CD14-positive monocyte (primary cell): ENCODE data around the gene ZNF385D. TPM values are rescaled to one million over a fixed set of nuclear protein-coding genes. Genes with fewer than 3 reads are reported as not detected.

ENCODE experiments used
- DNase-seq, 3 donors: peaks; one replicate each; pipeline ENCODE4 v3.0.0-alpha.2; 2011 to 2022
- H2AFZ ChIP-seq: 2 replicates; pipeline ENCODE4 v1.6.0; 2012; ENCODE audit warnings: mild to moderate bottlenecking, low read depth, low read length, inconsistent platforms; ENCODE audit not compliant: insufficient read depth, poor library complexity, severe bottlenecking
- H3K27ac ChIP-seq, 2 donors: 1 replicate in 1 of 2; 2 replicates in 1 of 2; pipeline ENCODE4 v1.5.1; 2012 to 2013; ENCODE audit warnings: low read length in 2 of 2, control low read depth in 1 of 2, inconsistent platforms in 1 of 2, low read depth in 1 of 2, mild to moderate bottlenecking in 1 of 2
- H3K27me3 ChIP-seq, 2 donors: one replicate each; pipeline versions ENCODE4 v1.6.0 to v1.6.1; 2011 to 2013; ENCODE audit warnings: low read length in 2 of 2; ENCODE audit not compliant: control insufficient read depth in 2 of 2, insufficient read depth in 2 of 2
- H3K36me3 ChIP-seq, 2 donors: replicated peaks in 1 of 2; 1 replicate in 1 of 2; 2 replicates in 1 of 2; pipeline versions ENCODE4 v1.5.1 to v1.6.1; 2012 to 2013; ENCODE audit warnings: low read length in 2 of 2, control low read depth in 1 of 2, inconsistent platforms in 1 of 2, mild to moderate bottlenecking in 1 of 2; ENCODE audit not compliant: insufficient read depth in 2 of 2, control insufficient read depth in 1 of 2
- H3K4me1 ChIP-seq, 2 donors: 1 replicate in 1 of 2; 2 replicates in 1 of 2; pipeline versions ENCODE4 v1.5.1 to v1.6.1; 2012 to 2013; ENCODE audit warnings: low read length in 2 of 2, control low read depth in 1 of 2, inconsistent platforms in 1 of 2, mild to moderate bottlenecking in 1 of 2, moderate library complexity in 1 of 2; ENCODE audit not compliant: insufficient read depth in 2 of 2, control insufficient read depth in 1 of 2
- H3K4me2 ChIP-seq: replicated peaks from 2 replicates; pipeline ENCODE3; 2012; ENCODE audit warnings: low read length, moderate library complexity, mild to moderate bottlenecking; ENCODE audit not compliant: poor library complexity, severe bottlenecking; ENCODE audit errors: extremely low read depth
- H3K4me3 ChIP-seq, 3 experiments: fragments of 200-600 bp in 1 of 3; sonication (generic) in 1 of 3; replicated peaks in 1 of 3; 1 replicate in 2 of 3; 2 replicates in 1 of 3; pipeline ENCODE4 v1.5.1; 2011 to 2013; ENCODE audit warnings: low read length in 3 of 3, mild to moderate bottlenecking in 3 of 3, control low read depth in 2 of 3, low read depth in 2 of 3, inconsistent platforms in 1 of 3, moderate library complexity in 1 of 3
- H3K79me2 ChIP-seq: 2 replicates; pipeline ENCODE4 v1.6.0; 2012; ENCODE audit warnings: mild to moderate bottlenecking, control low read depth, inconsistent platforms, low read length, moderate library complexity; ENCODE audit not compliant: insufficient read depth
- H3K9ac ChIP-seq: 2 replicates; pipeline ENCODE4 v1.6.0; 2017; ENCODE audit warnings: low read length, mild to moderate bottlenecking; ENCODE audit not compliant: insufficient read depth, poor library complexity, severe bottlenecking
- H3K9me3 ChIP-seq, 2 donors: replicated peaks in 1 of 2; 1 replicate in 1 of 2; 2 replicates in 1 of 2; pipeline versions ENCODE4 v1.5.1 to v1.6.1; 2012 to 2013; ENCODE audit warnings: low read length in 2 of 2, control low read depth in 1 of 2; ENCODE audit not compliant: control insufficient read depth in 1 of 2, insufficient read depth in 1 of 2
- H4K20me1 ChIP-seq: 2 replicates; pipeline ENCODE4 v1.6.0; 2012; ENCODE audit warnings: mild to moderate bottlenecking, low read length, control low read depth, moderate library complexity; ENCODE audit not compliant: insufficient read depth
- H3K27ac Mint-ChIP-seq, 7 donors: one replicate each; pipeline ENCODE4 v1.8.0; 2020; ENCODE audit warnings: mild to moderate bottlenecking in 7 of 7, mixed read lengths in 7 of 7, moderate library complexity in 6 of 7, inconsistent platforms in 2 of 7
- H3K27me3 Mint-ChIP-seq, 3 donors: one replicate each; pipeline ENCODE4 v1.8.0; 2021 to 2022; ENCODE audit warnings: low read depth in 3 of 3, mild to moderate bottlenecking in 3 of 3, mixed read lengths in 3 of 3, moderate library complexity in 3 of 3, inconsistent platforms in 1 of 3
- H3K36me3 Mint-ChIP-seq, 2 donors: one replicate each; pipeline ENCODE4 v1.8.0; 2020; ENCODE audit warnings: mixed read lengths in 2 of 2, inconsistent platforms in 1 of 2, mild to moderate bottlenecking in 1 of 2
- H3K4me1 Mint-ChIP-seq: one replicate; pipeline ENCODE4 v1.8.0; 2020; ENCODE audit warnings: mild to moderate bottlenecking, mixed read lengths
- H3K4me3 Mint-ChIP-seq, 2 donors: one replicate each; pipeline ENCODE4 v1.8.0; 2020; ENCODE audit warnings: mild to moderate bottlenecking in 2 of 2, mixed read lengths in 2 of 2, moderate library complexity in 1 of 2
- H3K9me3 Mint-ChIP-seq, 7 donors: one replicate each; pipeline ENCODE4 v1.8.0; 2020 to 2022; ENCODE audit warnings: mixed read lengths in 7 of 7, mild to moderate bottlenecking in 6 of 7, moderate library complexity in 6 of 7, inconsistent platforms in 2 of 7
- WGBS: methylation state at CpG from one replicate; pipeline ENCODE4 v1.1.5; 2013; ENCODE audit warnings: missing lambda C conversion rate; ENCODE audit not compliant: insufficient coverage; 5-methylcytosine and 5-hydroxymethylcytosine counted together
- intact Hi-C, 2 donors: fragments of 100-400 bp; cut with micrococcal nuclease; formaldehyde crosslinking; loops; one replicate each; pipeline versions ENCODE4 v1.15.0 to v1.15.1; 2023
- polyA plus RNA-seq, 3 donors: library from polyadenylated mRNA; depleted of rRNA in 1 of 3; unstranded in 2 of 3; stranded (reverse) in 1 of 3; fragments of 300-500 nt in 2 of 3; fragments of >200 nt in 1 of 3; fragmentation: Illumina TruSeq in 2 of 3; gene quantifications; 1 replicate in 2 of 3; 2 replicates in 1 of 3; pipeline ENCODE4 v1.2.3, GENCODE V29; 2012 to 2021
- TF ChIP-seq, protein P1 (sequence below): fragments of 200-600 bp; IDR thresholded peaks from one replicate; pipeline ENCODE4 v1.8.0; 2022; ENCODE audit warnings: antibody characterized with exemption, mild to moderate bottlenecking

The ZNF385D gene
- polyA plus RNA-seq, 3 donors = not detected

DNA sequence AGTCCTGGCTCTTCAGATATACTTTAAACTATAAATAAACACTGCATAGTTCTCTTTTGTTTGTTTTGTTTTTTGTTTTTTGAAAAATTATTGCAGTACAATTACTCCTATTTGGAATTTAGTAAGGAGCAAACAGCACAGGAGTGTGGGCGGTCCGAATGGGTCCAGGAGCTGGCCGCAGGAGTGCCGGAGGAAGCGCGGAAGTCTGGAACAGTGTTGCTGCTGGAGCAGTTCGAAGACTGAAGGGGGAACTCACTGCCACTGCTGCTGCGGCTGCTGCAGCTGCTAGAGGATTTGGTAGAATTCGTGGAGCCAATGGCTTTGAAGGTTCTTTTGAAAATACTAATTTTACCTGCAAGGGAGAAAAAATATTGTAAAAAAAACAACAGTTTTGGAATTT is 329.9 kb downstream of the ZNF385D start:
- WGBS = 75% methylated on average over 6 of the region's 9 CpGs

DNA sequence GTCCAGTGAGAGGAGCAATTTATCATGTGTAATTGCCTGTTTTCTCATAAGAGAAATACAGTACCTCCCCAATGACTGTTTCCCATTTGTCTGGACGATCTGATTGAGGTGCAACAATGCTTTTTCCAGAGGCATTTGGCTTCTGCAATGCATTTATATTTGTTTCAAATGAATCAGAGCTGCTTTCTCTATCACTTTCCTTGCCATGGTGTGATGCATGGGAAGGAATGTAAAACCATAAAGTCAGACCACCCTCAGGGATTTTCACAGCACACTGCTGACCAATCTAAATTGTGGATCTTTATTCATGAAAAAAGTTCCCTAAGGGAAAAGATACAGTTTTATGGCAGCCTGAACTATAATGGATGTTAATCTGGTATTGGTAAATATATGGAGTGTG is 333.0 kb downstream of the ZNF385D start:
- no peaks in the 10 kb centered on the region for H3K27me3 ChIP-seq
- H3K27me3 Mint-ChIP-seq = no peaks in the 10 kb centered on the region
- no peaks in the 10 kb centered on the region for H3K36me3 ChIP-seq
- peaks cover 0 to 3% (median 2%) of the 10 kb centered on the region in 7 donors for H3K9me3 Mint-ChIP-seq
- no CpG with 5 or more reads among the region's 1 CpG for WGBS
- H3K27ac ChIP-seq = no peak overlapping the region
- H3K4me3 Mint-ChIP-seq = no peak overlapping the region
- H3K9me3 ChIP-seq = peaks cover 0 to 6% of the 10 kb centered on the region in 2 donors
- H3K4me1 ChIP-seq = no peaks in the 10 kb centered on the region
- H3K36me3 Mint-ChIP-seq = no peaks in the 10 kb centered on the region
- H3K27ac Mint-ChIP-seq = no peak overlapping the region
- H3K4me1 Mint-ChIP-seq = no peaks in the 10 kb centered on the region
- H3K4me2 ChIP-seq = no peak overlapping the region
- H3K9ac ChIP-seq = no peak overlapping the region
- TF ChIP-seq, protein P1, sequence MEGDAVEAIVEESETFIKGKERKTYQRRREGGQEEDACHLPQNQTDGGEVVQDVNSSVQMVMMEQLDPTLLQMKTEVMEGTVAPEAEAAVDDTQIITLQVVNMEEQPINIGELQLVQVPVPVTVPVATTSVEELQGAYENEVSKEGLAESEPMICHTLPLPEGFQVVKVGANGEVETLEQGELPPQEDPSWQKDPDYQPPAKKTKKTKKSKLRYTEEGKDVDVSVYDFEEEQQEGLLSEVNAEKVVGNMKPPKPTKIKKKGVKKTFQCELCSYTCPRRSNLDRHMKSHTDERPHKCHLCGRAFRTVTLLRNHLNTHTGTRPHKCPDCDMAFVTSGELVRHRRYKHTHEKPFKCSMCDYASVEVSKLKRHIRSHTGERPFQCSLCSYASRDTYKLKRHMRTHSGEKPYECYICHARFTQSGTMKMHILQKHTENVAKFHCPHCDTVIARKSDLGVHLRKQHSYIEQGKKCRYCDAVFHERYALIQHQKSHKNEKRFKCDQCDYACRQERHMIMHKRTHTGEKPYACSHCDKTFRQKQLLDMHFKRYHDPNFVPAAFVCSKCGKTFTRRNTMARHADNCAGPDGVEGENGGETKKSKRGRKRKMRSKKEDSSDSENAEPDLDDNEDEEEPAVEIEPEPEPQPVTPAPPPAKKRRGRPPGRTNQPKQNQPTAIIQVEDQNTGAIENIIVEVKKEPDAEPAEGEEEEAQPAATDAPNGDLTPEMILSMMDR = no peak
- no peak overlapping the region for H3K4me3 ChIP-seq
- no peaks in the 10 kb centered on the region for H4K20me1 ChIP-seq
- H2AFZ ChIP-seq = no peak overlapping the region
- no peak for DNase-seq
- no peaks in the 10 kb centered on the region for H3K79me2 ChIP-seq
- intact Hi-C loops = no loop called here

More for the DNA sequence above, 329.9 kb downstream of the ZNF385D start:
- Mint-ChIP-seq H3K27ac (no peak overlapping the region), H3K4me1 (no peaks in the 10 kb centered on the region), H3K4me3 (no peak overlapping the region), H3K9me3 (peaks cover 0 to 6% (median 1%) of the 10 kb centered on the region in 7 donors), H3K36me3 (no peaks in the 10 kb centered on the region), H3K27me3 (no peaks in the 10 kb centered on the region)
- no peak overlapping the region for H2AFZ ChIP-seq
- H4K20me1 ChIP-seq = no peaks in the 10 kb centered on the region
- H3K36me3 ChIP-seq = no peaks in the 10 kb centered on the region
- H3K9me3 ChIP-seq = peaks cover 0 to 3% of the 10 kb centered on the region in 2 donors
- no peak overlapping the region for H3K27ac ChIP-seq
- H3K4me2 ChIP-seq = no peak overlapping the region
- no peak overlapping the region for H3K9ac ChIP-seq
- no peaks in the 10 kb centered on the region for H3K27me3 ChIP-seq
- TF ChIP-seq, protein P1 = no peak
- intact Hi-C loops = no loop called here
- no peak for DNase-seq
- no peaks in the 10 kb centered on the region for H3K79me2 ChIP-seq
- H3K4me3 ChIP-seq = no peak overlapping the region
- no peaks in the 10 kb centered on the region for H3K4me1 ChIP-seq
